Neutrophil (primary cell): Measurements from ENCODE around the gene CHMP1A.
A peak's percentile ranks its signal among the peaks of the same experiment; 100 is the strongest.

Source experiments
- H3K27ac ChIP-seq: fragments of 200-600 bp; sonication (generic); 2 replicates; pipeline ENCODE4 v1.5.1; 2016; ENCODE audit warnings: mild to moderate bottlenecking, moderate library complexity
- H3K27me3 ChIP-seq: fragments of 200-600 bp; sonication (generic); 2 replicates; pipeline ENCODE4 v1.6.0; 2016; ENCODE audit warnings: mild to moderate bottlenecking
- H3K36me3 ChIP-seq: fragments of 200-600 bp; sonication (generic); 2 replicates; pipeline ENCODE4 v1.5.1; 2017
- H3K4me1 ChIP-seq, 2 experiments: fragments of 200-600 bp in 1 of 2; sonication (generic) in 1 of 2; 1 replicate in 1 of 2; 2 replicates in 1 of 2; pipeline versions ENCODE4 v1.5.1 to v1.6.1; 2013 to 2016; ENCODE audit warnings: low read depth in 1 of 2, low read length in 1 of 2, mild to moderate bottlenecking in 1 of 2, moderate library complexity in 1 of 2; ENCODE audit not compliant: control insufficient read depth in 1 of 2, insufficient read depth in 1 of 2
- H3K4me3 ChIP-seq, 2 experiments: fragments of 200-600 bp in 1 of 2; sonication (generic) in 1 of 2; 1 replicate in 1 of 2; 2 replicates in 1 of 2; pipeline ENCODE4 v1.5.1; 2013 to 2016; ENCODE audit warnings: low read depth in 1 of 2, low read length in 1 of 2, mild to moderate bottlenecking in 1 of 2, moderate library complexity in 1 of 2
- H3K9me3 ChIP-seq: fragments of 200-600 bp; sonication (generic); 2 replicates; pipeline ENCODE4 v1.5.1; 2016
- CTCF ChIP-seq: fragments of 200-600 bp; sonication (generic); IDR thresholded peaks from 2 replicates; pipeline ENCODE4 v1.5.1; 2016; ENCODE audit warnings: antibody characterized with exemption

Gene CHMP1A

DNA sequence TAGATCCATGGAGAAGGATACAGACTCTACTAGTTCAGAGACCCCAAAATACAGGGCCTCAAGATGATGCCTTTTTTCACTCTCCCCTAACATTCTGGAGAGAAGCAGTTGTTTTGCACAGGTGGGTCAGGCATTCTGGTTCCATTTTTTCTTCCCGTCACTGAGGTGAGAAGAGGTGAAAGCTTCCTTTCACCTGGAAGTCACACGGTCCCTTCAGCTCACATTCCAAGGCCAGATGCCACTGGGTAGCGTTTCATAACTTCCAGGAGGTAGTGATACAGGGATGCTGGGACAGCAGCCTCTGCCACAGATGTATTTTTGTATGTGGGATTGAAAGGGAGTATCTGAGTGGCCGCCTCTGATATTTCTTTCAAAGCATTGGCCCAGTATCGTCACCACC is 30.9 kb upstream of the CHMP1A start:
- peaks cover 12% of the 10 kb centered on the region in 2 experiments for H3K4me1 ChIP-seq
- H3K4me3 ChIP-seq, result no peak overlapping the region
- H3K36me3 ChIP-seq, result peaks cover 17% of the 10 kb centered on the region
- no peaks in the 10 kb centered on the region for H3K9me3 ChIP-seq
- no peak for TF ChIP-seq CTCF
- no peak overlapping the region for H3K27ac ChIP-seq
- no peaks in the 10 kb centered on the region for H3K27me3 ChIP-seq

DNA sequence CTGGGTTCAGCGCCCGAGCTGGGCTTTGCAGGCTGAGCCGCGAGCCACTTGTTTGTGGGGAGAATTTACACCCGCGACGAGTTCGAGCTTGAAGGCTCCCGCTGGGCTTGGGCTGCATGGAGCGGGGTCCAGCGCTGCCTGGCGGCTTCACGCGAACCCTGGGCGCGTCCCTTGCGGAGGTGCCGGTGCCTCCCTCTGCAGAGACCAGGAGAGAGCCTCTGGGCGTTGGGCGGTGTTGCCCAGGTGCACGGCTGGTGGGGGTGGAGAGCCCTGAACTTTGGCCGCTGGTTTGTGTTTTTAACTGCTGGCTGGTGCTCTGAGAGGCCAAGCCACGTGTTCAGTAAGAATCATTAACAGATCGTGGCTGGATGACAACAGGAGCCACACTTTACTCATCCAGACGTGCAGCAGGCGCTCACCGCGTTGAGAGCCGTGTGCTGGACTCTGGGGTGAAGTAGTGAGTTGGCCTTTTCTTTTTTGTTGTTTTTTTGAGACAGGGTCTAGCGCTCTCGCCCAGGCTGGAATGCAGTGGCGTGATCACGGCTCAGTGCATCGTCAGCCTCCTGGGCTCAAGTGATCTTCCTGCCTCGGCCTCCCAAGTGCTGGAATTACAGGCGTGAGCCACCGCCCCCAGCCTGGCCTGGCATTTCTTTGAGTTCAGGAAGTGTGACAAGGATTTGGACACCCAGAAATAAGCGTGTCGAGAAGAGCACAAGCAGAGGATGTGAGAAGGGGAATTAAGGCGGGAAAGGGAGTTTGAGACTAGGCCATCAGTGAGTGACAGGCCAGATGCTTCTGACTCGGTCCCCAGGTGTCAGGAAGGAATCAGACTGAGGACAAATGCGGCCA is 29.8 kb upstream of the CHMP1A start:
- no peaks in the 10 kb centered on the region for H3K27me3 ChIP-seq
- peaks cover 12% of the 10 kb centered on the region in 2 experiments for H3K4me1 ChIP-seq
- H3K4me3 ChIP-seq, result peak overlapping the region; percentile 92 to 99
- TF ChIP-seq CTCF, result no peak
- no peaks in the 10 kb centered on the region for H3K9me3 ChIP-seq
- H3K27ac ChIP-seq, result peak overlapping the region; percentile 64
- H3K36me3 ChIP-seq, result peaks cover 10% of the 10 kb centered on the region

GRCh38 chr16:89686520-89687091 is 29.1 kb upstream of the CHMP1A start, which contains the start of gene CDK10:
Gene CDK10, plus strand, starts transcription at chr16:89686689. Its CDS starts 22 bp downstream, at chr16:89686711.
- peak within 1 kb of the TSS; percentile 64 for H3K27ac ChIP-seq
- TF ChIP-seq CTCF, result peak; percentile 5
- H3K36me3 ChIP-seq, result peaks cover 3% of the 10 kb centered on the region
- peak within 1 kb of the TSS; percentile 92 to 99 for H3K4me3 ChIP-seq
- H3K9me3 ChIP-seq, result no peaks in the 10 kb centered on the region
- H3K27me3 ChIP-seq, result no peaks in the 10 kb centered on the region
- H3K4me1 ChIP-seq, result peaks cover 12% of the 10 kb centered on the region in 2 experiments

- Histone ChIP-seq H3K27ac (no peak overlapping the region), H3K4me3 (peak overlapping the region in 1 of 2 experiments; percentile 99), H3K4me1 (peaks cover 12% of the 10 kb centered on the region in 2 experiments), H3K9me3 (no peaks in the 10 kb centered on the region), H3K27me3 (no peaks in the 10 kb centered on the region), H3K36me3 (no peaks in the 10 kb centered on the region)
- no peak for TF ChIP-seq CTCF
Measured at GRCh38 chr16:89685916-89686315, 28.4 kb upstream of the CHMP1A start.

DNA sequence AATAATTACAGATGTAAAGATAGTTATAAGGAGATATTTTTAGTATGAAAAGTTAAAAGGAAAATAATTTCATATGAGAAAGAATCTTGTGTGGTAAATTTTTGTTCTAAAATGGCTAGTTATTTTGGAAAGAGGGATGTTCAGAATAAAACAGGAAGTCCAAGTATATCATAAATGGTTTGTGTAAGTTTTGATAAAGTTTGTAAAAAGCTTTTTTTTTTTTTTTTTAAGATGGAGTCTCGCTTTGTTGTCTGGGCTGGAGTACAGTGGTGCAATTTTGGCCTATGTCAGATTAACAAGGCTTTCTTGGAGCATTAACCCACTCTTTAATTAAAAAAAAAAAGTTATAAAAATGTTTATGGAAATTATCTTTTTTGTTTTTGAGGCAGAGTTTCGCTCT is 20.8 kb upstream of the CHMP1A start:
- no peaks in the 10 kb centered on the region for H3K4me1 ChIP-seq
- TF ChIP-seq CTCF, result no peak
- H3K27ac ChIP-seq, result no peak overlapping the region
- peaks cover 6% of the 10 kb centered on the region for H3K9me3 ChIP-seq
- no peaks in the 10 kb centered on the region for H3K27me3 ChIP-seq
- no peaks in the 10 kb centered on the region for H3K36me3 ChIP-seq
- H3K4me3 ChIP-seq, result no peak overlapping the region
